GM12878 (cell line): ENCODE data around the gene CDC25C. TPM values are rescaled to one million over a fixed set of nuclear protein-coding genes. Genes with fewer than 3 reads are reported as not detected.

Source experiments
- CHD4 ChIP-seq: fragments of 200-600 bp; sonication (generic); IDR thresholded peaks from 2 replicates; pipeline ENCODE4 v1.6.1; 2016; ENCODE audit warnings: mild to moderate bottlenecking
- REST ChIP-seq: IDR thresholded peaks from 2 replicates; pipeline ENCODE4 v1.6.1; 2012; ENCODE audit warnings: mild to moderate bottlenecking, low read depth, low read length
- SIN3A ChIP-seq: IDR thresholded peaks from 2 replicates; pipeline ENCODE4 v1.6.1; 2012; ENCODE audit warnings: low read depth, low read length, improper control_type of control experiment
- SMAD5 ChIP-seq: IDR thresholded peaks from 2 replicates; pipeline ENCODE4 v1.6.1; 2016; ENCODE audit warnings: antibody characterized with exemption, low read depth
- ZBTB11 ChIP-seq: fragments of 450-650 bp; formaldehyde crosslinking; IDR thresholded peaks from 2 replicates; pipeline ENCODE4 v1.5.0; 2022; ENCODE audit warnings: mild to moderate bottlenecking, missing genetic modification characterization
- ZBTB33 ChIP-seq: fragments of 450-650 bp; IDR thresholded peaks from 2 replicates; pipeline ENCODE4 v1.6.1; 2017; ENCODE audit warnings: mild to moderate bottlenecking
- ZBTB40 ChIP-seq: fragments of 450-650 bp; IDR thresholded peaks from 2 replicates; pipeline ENCODE4 v1.6.1; 2016; ENCODE audit warnings: mild to moderate bottlenecking, moderate library complexity, borderline replicate concordance
- polyA plus RNA-seq, 11 experiments: library from polyadenylated mRNA; depleted of rRNA in 4 of 11; unstranded in 6 of 11; stranded (reverse) in 5 of 11; fragments of >200 nt; fragmentation: Nextera tagmentation in 4 of 11; fragmentation: Illumina TruSeq in 1 of 11; extraction: Ambion mirVana in 4 of 11; extraction: Trizol in 1 of 11; gene quantifications; 1 replicate in 1 of 11; 2 replicates in 10 of 11; pipeline versions ENCODE4 v1.2.1 to v1.2.3, GENCODE V29; 2011 to 2016; ENCODE audit warnings: inconsistent platforms in 2 of 11, missing spikeins in 2 of 11, low read depth in 1 of 11
- total RNA-seq, 4 experiments: library from RNA; depleted of rRNA in 3 of 4; stranded (reverse); fragments of >200 nt in 3 of 4; fragmentation: Illumina TruSeq in 1 of 4; extraction: Trizol in 1 of 4; gene quantifications; 2 replicates each; pipeline versions ENCODE4 v1.2.1 to v1.2.3, GENCODE V29; 2013 to 2021
- TF ChIP-seq, protein P1 (sequence below): fragments of 450-650 bp; IDR thresholded peaks from 2 replicates; pipeline ENCODE4 v1.6.1; 2017; ENCODE audit warnings: mild to moderate bottlenecking, moderate library complexity

CDC25C gene
- total and polyA plus RNA-seq, 10 of the 15 experiments (the other 5 are each of a cell fraction or from before 2014, with no cell fraction given), result 9.2 to 30.7 (median 14.9) TPM

- TF ChIP-seq CHD4 (no peak), SIN3A (no peak), SMAD5 (no peak), ZBTB40 (no peak), ZBTB33 (peak; percentile 96), REST (no peak), ZBTB11 (CRISPR knock-in tag) (no peak)
- TF ChIP-seq, protein P1, sequence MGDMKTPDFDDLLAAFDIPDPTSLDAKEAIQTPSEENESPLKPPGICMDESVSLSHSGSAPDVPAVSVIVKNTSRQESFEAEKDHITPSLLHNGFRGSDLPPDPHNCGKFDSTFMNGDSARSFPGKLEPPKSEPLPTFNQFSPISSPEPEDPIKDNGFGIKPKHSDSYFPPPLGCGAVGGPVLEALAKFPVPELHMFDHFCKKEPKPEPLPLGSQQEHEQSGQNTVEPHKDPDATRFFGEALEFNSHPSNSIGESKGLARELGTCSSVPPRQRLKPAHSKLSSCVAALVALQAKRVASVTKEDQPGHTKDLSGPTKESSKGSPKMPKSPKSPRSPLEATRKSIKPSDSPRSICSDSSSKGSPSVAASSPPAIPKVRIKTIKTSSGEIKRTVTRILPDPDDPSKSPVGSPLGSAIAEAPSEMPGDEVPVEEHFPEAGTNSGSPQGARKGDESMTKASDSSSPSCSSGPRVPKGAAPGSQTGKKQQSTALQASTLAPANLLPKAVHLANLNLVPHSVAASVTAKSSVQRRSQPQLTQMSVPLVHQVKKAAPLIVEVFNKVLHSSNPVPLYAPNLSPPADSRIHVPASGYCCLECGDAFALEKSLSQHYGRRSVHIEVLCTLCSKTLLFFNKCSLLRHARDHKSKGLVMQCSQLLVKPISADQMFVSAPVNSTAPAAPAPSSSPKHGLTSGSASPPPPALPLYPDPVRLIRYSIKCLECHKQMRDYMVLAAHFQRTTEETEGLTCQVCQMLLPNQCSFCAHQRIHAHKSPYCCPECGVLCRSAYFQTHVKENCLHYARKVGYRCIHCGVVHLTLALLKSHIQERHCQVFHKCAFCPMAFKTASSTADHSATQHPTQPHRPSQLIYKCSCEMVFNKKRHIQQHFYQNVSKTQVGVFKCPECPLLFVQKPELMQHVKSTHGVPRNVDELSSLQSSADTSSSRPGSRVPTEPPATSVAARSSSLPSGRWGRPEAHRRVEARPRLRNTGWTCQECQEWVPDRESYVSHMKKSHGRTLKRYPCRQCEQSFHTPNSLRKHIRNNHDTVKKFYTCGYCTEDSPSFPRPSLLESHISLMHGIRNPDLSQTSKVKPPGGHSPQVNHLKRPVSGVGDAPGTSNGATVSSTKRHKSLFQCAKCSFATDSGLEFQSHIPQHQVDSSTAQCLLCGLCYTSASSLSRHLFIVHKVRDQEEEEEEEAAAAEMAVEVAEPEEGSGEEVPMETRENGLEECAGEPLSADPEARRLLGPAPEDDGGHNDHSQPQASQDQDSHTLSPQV, result peak; percentile 95
These were observed 20.6 kb upstream of the CDC25C start, which contains the start of gene KDM3B (continued) for GRCh38 chr5:138352071-138352721.
